Endometrial microvascular endothelial cells (primary cell): ENCODE data around the gene PKP1. TPM values are rescaled to one million over a fixed set of nuclear protein-coding genes. Genes with fewer than 3 reads are reported as not detected.

ENCODE experiments used
- in situ Hi-C: cut with HindIII; loops from 2 replicates; pipeline ENCODE4 v1.10.0; 2017; ENCODE audit warnings: low sequenced_read_pairs, low pct_unique_long_range_greater_than_20kb; ENCODE audit errors: inconsistent ontology term
- total RNA-seq: library from RNA; depleted of rRNA; stranded (reverse); fragments of >200 nt; gene quantifications from one replicate; pipeline ENCODE4 v1.2.3, GENCODE V29; 2015; ENCODE audit errors: inconsistent ontology term

The PKP1 gene
- total RNA-seq, 1 donor from 2014 or later: not detected

DNA sequence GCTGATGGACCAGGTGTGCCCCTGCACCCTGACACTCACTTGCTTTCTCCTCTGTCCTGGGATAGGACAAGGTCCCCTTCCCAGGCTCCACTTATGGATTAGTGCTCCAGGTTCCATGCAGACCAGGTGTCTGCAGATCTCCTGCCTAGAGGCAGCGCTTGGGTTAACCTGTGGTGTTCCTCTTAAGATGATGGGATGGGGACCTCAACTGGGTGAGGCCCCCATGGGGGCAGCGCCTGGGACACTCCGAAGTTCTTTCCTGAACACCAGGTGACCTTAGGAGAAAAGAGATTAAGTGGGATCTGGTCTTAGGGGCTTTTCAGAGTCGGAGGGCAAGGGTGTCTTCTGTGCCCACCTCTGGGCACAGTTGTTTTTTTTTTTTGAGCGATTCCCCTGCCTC lies 72.9 kb downstream of the PKP1 start:
- in situ Hi-C loops: no loop called here

GRCh38 chr1:201356701-201357100 lies 73.4 kb downstream of the PKP1 start:
- in situ Hi-C loops: no loop called here

DNA sequence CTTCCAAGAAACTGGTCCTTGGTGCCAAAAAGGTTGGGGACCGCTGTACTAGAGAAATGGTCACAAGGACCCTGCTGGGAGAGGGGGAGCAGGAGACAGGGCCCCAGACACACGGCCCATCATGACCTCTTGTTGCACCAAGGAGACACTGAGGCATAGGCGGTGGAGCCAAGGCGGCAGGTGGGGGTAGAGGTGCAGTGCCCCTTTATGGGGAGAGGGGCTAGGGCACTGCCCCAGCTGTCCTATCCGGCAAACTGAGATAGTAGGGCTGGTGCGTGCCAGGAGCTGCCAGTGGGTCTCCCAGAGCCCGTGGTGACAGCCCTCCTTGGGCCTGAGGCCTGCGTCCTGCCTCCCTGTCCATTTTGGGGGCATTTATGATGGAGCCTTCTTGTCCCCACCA lies 73.9 kb downstream of the PKP1 start:
- in situ Hi-C loops: no loop called here

GRCh38 chr1:201357636-201358348 lies 74.5 kb downstream of the PKP1 start:
- in situ Hi-C loops: no loop called here

GRCh38 chr1:201358596-201358995 lies 75.3 kb downstream of the PKP1 start:
- in situ Hi-C loops: no loop called here

DNA sequence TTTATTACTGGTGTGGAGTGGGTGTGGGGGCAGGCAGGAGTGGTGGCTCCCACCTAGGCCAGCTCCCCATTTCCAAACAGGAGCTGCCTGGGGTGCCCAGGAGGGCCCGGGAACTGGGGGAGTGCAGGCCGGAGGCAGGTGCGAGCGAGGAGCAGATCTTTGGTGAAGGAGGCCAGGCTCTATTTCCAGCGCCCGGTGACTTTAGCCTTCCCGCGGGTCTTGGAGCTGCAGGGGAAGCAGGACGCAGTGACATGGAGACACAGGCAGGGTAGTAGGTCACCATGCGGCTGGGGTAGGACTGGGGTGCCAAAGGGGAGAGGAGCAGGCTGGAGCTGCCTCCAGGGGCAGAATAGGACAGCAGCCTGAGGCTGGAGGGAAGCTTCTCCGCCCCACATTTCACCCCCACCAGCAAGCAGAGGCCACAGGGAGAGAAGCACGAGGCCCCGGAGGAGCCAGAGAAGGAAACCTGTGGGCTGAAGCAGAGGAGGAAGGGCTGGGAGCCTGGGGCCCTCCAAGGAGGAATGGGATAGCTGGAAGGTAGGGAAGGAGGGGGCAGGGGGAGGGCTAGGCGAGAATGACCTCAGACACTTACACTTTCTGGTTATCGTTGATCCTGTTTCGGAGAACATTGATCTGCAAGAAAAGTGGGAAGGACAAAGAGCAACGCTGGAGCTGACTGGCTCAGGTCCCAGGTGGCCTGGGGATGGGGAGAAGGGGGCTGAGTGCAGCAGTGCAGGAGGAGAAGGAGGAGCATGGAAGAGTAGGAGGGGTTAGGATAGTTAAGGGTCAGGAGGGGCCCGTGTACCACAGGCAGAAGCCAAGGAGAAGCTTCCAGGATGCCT lies 75.9 kb downstream of the PKP1 start:
- in situ Hi-C loops: no loop called here

GRCh38 chr1:201359873-201360210 lies 76.5 kb downstream of the PKP1 start:
- in situ Hi-C loops: no loop called here

DNA sequence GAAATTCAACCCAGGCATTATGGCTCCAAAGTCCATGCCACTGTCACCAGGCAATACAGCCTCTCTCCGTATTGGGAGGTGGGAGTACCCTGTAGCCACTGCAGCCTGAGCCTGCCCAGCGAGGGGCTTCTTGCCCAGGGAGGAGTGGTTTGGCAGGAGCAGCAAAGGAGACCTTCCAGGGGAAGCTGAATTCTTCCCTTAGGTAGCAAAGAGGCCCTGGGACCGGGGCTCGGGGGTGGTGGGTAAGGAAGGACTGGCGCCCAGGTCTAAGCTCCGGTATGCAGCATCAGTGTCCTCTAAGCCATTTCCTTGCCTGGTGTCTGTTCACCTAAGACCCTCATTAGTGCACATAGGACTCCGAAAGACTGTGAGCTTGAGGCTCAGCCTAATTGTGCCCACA lies 77.2 kb downstream of the PKP1 start:
- in situ Hi-C loops: no loop called here

GRCh38 chr1:201360901-201361651 lies 77.8 kb downstream of the PKP1 start:
- in situ Hi-C loops: no loop called here

- in situ Hi-C loops: no loop called here
Measured at GRCh38 chr1:201361652-201362504, 78.6 kb downstream of the PKP1 start.

DNA sequence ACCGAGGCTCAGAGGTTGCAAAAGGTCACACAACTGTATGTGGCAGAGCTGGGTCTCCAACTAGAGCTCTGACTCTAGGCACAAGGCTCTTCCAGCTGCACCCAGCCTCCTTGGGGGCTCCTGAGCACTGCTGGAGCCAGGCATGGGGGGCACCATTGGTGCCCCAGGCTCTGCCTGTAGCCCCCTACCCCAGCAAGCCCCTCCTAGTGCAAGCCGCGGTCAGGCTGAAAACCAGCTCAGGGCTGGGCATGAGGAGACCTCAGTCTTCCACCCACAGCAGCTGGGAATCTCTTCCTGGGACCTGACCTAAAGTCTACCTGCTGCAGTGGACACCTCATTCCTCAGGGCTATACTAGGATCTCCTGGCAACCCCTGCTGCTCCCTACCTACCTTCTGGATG lies 79.6 kb downstream of the PKP1 start:
- in situ Hi-C loops: no loop called here

GRCh38 chr1:201363467-201363866 lies 80.2 kb downstream of the PKP1 start:
- in situ Hi-C loops: no loop called here

GRCh38 chr1:201364808-201365105 lies 81.5 kb downstream of the PKP1 start:
- in situ Hi-C loops: no loop called here

DNA sequence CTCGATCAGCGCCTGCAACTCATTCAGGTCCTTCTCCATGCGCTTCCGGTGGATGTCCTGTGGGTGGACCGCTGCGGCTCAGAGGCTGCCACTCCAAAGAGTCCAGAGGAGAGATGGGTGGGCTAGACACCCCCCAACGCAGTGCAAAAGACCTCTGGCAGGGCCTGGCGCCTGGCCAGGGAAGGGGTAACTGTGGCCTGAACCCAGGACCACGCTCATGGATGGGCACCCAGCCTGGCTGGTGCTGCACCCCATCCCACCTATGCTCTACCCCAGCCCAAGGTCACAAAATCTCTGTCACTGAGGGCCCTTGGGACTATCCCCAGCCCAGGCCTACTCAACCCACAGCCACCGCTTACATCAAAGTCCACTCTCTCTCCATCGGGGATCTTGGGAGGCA lies 81.9 kb downstream of the PKP1 start:
- in situ Hi-C loops: no loop called here

DNA sequence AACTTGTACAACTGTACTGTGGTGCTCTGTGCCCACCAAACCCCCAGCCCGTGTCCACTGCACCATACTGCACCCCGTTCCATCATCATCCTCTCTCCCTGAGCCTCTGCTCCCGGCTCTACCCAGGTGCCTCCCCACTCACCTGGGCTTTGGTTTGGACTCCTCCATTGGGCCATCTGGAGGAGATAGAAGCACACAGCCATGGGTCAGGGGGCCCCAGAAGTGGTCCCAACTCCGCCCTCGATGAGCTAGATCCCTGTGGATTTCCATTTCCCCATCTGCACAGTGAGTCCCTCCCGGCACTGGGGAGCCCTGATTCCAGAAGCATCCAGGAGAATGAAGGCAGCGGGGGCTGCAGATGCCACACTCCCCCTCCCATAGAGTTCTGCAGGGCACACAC lies 83.4 kb downstream of the PKP1 start:
- in situ Hi-C loops: no loop called here

DNA sequence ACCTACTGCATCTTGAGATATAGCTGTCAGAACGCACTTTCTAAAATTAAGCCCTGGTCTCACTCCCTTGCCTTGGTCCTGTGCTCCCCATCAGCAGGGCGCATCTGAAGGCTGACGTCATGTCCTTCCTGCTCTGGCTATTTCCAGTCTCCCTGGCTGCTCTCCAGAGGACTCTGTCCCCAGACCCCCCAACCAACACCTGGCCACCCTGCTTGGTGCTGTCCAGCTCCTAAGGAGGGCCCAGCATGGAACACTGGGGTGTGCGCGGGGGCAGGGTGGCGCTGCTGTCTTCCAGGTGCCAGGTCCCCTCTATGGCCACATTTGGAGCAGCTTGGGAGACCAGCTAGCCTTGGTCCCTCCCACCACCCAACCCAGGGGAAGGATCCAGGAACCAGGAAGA lies 85.9 kb downstream of the PKP1 start:
- in situ Hi-C loops: no loop called here

- in situ Hi-C loops: no loop called here
Measured at GRCh38 chr1:201370500-201370899, 87.2 kb downstream of the PKP1 start.

DNA sequence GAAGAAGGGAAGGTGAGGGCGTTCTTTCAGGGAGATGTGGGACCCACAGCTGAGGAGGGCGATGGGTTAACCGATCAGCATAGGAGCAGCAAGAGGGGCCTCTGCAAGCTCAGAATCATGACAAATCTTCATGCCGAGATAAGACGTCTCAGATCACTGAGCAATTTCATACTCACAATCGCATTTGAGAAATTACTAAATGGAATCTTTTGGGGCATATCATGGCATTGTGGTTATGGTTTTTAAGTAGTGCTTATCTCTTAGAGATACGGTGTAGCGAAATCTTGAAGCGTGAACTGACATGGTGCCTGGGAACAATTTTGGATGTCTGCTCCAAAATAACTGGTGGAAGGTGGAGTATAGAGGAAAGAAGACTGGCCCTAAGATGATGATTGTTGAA lies 88.0 kb downstream of the PKP1 start:
- in situ Hi-C loops: no loop called here

GRCh38 chr1:201371792-201372191 lies 88.5 kb downstream of the PKP1 start:
- in situ Hi-C loops: no loop called here
